ENCODE measurements around the gene UNC13C. TPM values are rescaled to one million over a fixed set of nuclear protein-coding genes. Genes with fewer than 3 reads are reported as not detected.

Gene UNC13C
- polyA plus RNA-seq, 1 experiment, result not detected

GRCh38 chr15:54547491-54547890 lies 569.2 kb downstream of the UNC13C start:
- no peak for DNase-seq (ENCODE audit: low read depth, low spot score)
- Histone ChIP-seq H3K4me3 (ENCODE audit: low read depth, low read length) (no peak overlapping the region), H3K27me3 (ENCODE audit: control insufficient read depth, insufficient read depth, low read length) (no peaks in the 10 kb centered on the region), H3K9me3 (ENCODE audit: control insufficient read depth, insufficient read depth, low read length) (no peaks in the 10 kb centered on the region), H3K27ac (ENCODE audit: low read depth, low read length) (no peak overlapping the region)
- CTCF ChIA-PET, result no interaction called here
- POLR2A ChIA-PET, result no interaction called here
- TF ChIP-seq CTCF (IDR thresholded peaks at IDR 0.05; ENCODE audit: low read depth, low read length), result no peak

- POLR2A ChIA-PET, result no interaction called here
- CTCF ChIA-PET, result no interaction called here
- Histone ChIP-seq H3K4me3 (ENCODE audit: low read depth, low read length) (no peak overlapping the region), H3K9me3 (ENCODE audit: control insufficient read depth, insufficient read depth, low read length) (no peaks in the 10 kb centered on the region), H3K27me3 (ENCODE audit: control insufficient read depth, insufficient read depth, low read length) (no peaks in the 10 kb centered on the region), H3K27ac (ENCODE audit: low read depth, low read length) (no peak overlapping the region)
- DNase-seq (ENCODE audit: low read depth, low spot score), result no peak
- TF ChIP-seq CTCF (IDR thresholded peaks at IDR 0.05; ENCODE audit: low read depth, low read length), result no peak
Measured at GRCh38 chr15:54550954-54551353, 572.7 kb downstream of the UNC13C start.

GRCh38 chr15:54556231-54556630 lies 578.0 kb downstream of the UNC13C start:
- ChIA-PET CTCF (no interaction called here), POLR2A (no interaction called here)
- no peak for DNase-seq (ENCODE audit: low read depth, low spot score)

GRCh38 chr15:54559405-54560069 lies 581.3 kb downstream of the UNC13C start:
- no peak for TF ChIP-seq CTCF (IDR thresholded peaks at IDR 0.05; ENCODE audit: low read depth, low read length)
- no peak for DNase-seq (ENCODE audit: low read depth, low spot score)
- POLR2A ChIA-PET, result no interaction called here
- Histone ChIP-seq H3K27ac (ENCODE audit: low read depth, low read length) (no peak overlapping the region), H3K4me3 (ENCODE audit: low read depth, low read length) (no peak overlapping the region), H3K27me3 (ENCODE audit: control insufficient read depth, insufficient read depth, low read length) (no peaks in the 10 kb centered on the region), H3K9me3 (ENCODE audit: control insufficient read depth, insufficient read depth, low read length) (no peaks in the 10 kb centered on the region)
- CTCF ChIA-PET, result no interaction called here

More at GRCh38 chr15:54556231-54556630, 578.0 kb downstream of the UNC13C start:
- no peak for TF ChIP-seq CTCF (IDR thresholded peaks at IDR 0.05; ENCODE audit: low read depth, low read length)
- Histone ChIP-seq H3K27ac (ENCODE audit: low read depth, low read length) (no peak overlapping the region), H3K9me3 (ENCODE audit: control insufficient read depth, insufficient read depth, low read length) (no peaks in the 10 kb centered on the region), H3K4me3 (ENCODE audit: low read depth, low read length) (no peak overlapping the region), H3K27me3 (ENCODE audit: control insufficient read depth, insufficient read depth, low read length) (no peaks in the 10 kb centered on the region)

- no peak overlapping the region for H3K4me3 ChIP-seq (ENCODE audit: low read depth, low read length)
- no peak for TF ChIP-seq CTCF (IDR thresholded peaks at IDR 0.05; ENCODE audit: low read depth, low read length)
- DNase-seq (ENCODE audit: low read depth, low spot score), result no peak
- ChIA-PET CTCF (no interaction called here), POLR2A (no interaction called here)
- H3K27ac ChIP-seq (ENCODE audit: low read depth, low read length), result no peak overlapping the region
- no peaks in the 10 kb centered on the region for H3K9me3 ChIP-seq (ENCODE audit: control insufficient read depth, insufficient read depth, low read length)
- H3K27me3 ChIP-seq (ENCODE audit: control insufficient read depth, insufficient read depth, low read length), result no peaks in the 10 kb centered on the region
Measured at GRCh38 chr15:54560417-54560816, 582.2 kb downstream of the UNC13C start.
